HAP-1 (cell line): ENCODE measurements around the gene TRIM54.

Source experiments
- DNase-seq, 2 experiments: peaks; one replicate each; pipeline ENCODE4 v3.0.0-alpha.2; 2016 to 2020; ENCODE audit warnings: low spot score in 2 of 2
- H3K27me3 ChIP-seq: fragments of 250-450 bp; sonication (Bioruptor Pico); 2 replicates; pipeline ENCODE4 v1.5.1; 2020; ENCODE audit warnings: low read depth, mild to moderate bottlenecking, moderate library complexity
- H3K36me3 ChIP-seq: fragments of 250-450 bp; sonication (Bioruptor Pico); replicated peaks from 2 replicates; pipeline ENCODE4 v1.5.1; 2020; ENCODE audit warnings: mild to moderate bottlenecking
- H3K4me1 ChIP-seq: fragments of 250-450 bp; sonication (Bioruptor Pico); 2 replicates; pipeline ENCODE4 v1.5.1; 2020; ENCODE audit warnings: mild to moderate bottlenecking
- H3K4me3 ChIP-seq: fragments of 250-450 bp; sonication (Bioruptor Pico); 2 replicates; pipeline ENCODE4 v1.5.1; 2020; ENCODE audit warnings: mild to moderate bottlenecking, moderate library complexity
- H3K9me3 ChIP-seq: fragments of 250-450 bp; sonication (Bioruptor Pico); 2 replicates; pipeline ENCODE4 v1.5.1; 2020; ENCODE audit warnings: mild to moderate bottlenecking, moderate library complexity
- in situ Hi-C: fragments of 300-500 bp; cut with MboI; formaldehyde crosslinking; loops from 3 replicates; pipeline ENCODE4 v1.14.3; 2020; ENCODE audit warnings: low sequenced_read_pairs, inconsistent platforms, mixed read lengths

Gene TRIM54

GRCh38 chr2:27303093-27304025 lies 21.1 kb downstream of the TRIM54 start:
- Histone ChIP-seq H3K36me3 (peaks cover 3% of the 10 kb centered on the region), H3K9me3 (no peaks in the 10 kb centered on the region), H3K4me1 (peaks cover 3% of the 10 kb centered on the region), H3K4me3 (no peak overlapping the region), H3K27me3 (no peaks in the 10 kb centered on the region)
- in situ Hi-C loops = no loop called here
- peak; percentile 75 to 80 for DNase-seq

DNA sequence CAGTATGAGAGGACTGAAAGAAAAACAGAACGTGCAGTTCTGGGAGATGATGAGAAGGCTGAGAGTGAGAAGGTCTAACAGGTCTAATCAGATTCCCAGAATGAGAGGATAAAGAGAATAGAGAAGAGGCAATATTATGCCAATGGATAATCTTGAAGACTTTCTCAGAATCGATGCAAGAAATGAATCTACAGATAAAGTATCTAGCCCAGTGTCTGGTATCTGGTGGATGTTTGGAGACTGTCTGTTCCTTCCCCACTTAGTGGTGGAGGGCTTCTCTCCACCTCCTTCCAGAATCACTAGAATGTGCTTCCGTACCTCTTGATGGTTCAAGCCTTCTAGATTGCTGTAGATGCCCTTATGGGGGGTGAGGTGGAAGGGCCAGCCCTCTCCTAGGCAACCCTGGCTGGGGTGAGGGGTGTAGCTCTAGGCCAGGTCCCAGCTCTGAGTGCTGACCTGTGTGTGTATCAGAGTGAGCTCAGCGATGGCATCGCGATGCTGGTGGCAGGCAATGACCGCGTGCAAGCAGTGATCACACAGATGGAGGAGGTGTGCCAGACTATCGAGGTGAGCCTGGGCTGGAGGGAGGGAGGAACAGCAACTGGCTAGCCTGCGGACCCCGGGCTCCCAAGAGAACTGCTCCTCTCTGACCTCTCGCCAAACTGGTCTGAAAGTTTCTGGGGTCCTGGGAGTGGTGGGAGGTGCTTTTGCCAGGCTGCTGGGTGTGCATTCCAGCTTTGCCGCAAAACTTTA lies 22.4 kb downstream of the TRIM54 start:
- H3K4me1 ChIP-seq = peaks cover 3% of the 10 kb centered on the region

DNA sequence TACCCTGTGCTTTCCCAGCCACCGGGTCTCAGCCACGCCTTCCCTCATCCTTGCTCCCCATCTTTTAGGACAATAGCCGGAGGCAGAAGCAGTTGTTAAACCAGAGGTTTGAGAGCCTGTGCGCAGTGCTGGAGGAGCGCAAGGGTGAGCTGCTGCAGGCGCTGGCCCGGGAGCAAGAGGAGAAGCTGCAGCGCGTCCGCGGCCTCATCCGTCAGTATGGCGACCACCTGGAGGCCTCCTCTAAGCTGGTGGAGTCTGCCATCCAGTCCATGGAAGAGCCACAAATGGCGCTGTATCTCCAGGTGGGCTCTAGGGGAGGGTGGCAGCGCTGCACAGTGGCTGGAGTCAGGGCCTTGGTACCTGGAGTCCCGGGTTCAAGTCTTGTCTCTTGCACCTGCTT lies 23.3 kb downstream of the TRIM54 start:
- Histone ChIP-seq H3K4me1 (peaks cover 3% of the 10 kb centered on the region), H3K36me3 (peaks cover 5% of the 10 kb centered on the region), H3K4me3 (no peak overlapping the region), H3K9me3 (no peaks in the 10 kb centered on the region), H3K27me3 (no peaks in the 10 kb centered on the region)
- DNase-seq = no peak
- in situ Hi-C loops = no loop called here

More for the DNA sequence above, 22.4 kb downstream of the TRIM54 start:
- no peak for DNase-seq
- Histone ChIP-seq H3K36me3 (peaks cover 7% of the 10 kb centered on the region), H3K4me3 (no peak overlapping the region), H3K27me3 (no peaks in the 10 kb centered on the region), H3K9me3 (no peaks in the 10 kb centered on the region)
- in situ Hi-C loops = no loop called here

DNA sequence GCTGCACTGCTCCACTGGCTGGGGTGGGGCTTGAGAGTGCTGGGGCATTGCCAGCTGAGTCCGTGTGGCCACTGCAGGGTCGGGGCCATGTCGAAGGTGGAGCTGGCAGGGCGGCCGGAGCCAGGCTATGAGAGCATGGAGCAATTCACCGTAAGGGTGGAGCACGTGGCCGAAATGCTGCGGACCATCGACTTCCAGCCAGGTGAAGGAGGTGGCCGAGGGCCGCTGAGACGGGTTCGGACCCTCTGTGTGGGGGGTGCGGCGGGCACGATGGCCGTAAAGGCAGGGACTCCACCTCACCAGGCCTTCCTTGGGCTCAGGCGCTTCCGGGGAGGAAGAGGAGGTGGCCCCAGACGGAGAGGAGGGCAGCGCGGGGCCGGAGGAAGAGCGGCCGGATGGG lies 23.9 kb downstream of the TRIM54 start:
- Histone ChIP-seq H3K4me3 (no peak overlapping the region), H3K9me3 (no peaks in the 10 kb centered on the region), H3K4me1 (peaks cover 3% of the 10 kb centered on the region), H3K36me3 (peaks cover 4% of the 10 kb centered on the region), H3K27me3 (no peaks in the 10 kb centered on the region)
- in situ Hi-C loops = no loop called here
- no peak for DNase-seq

GRCh38 chr2:27306573-27307286 lies 24.5 kb downstream of the TRIM54 start:
- H3K4me1 ChIP-seq = peaks cover 3% of the 10 kb centered on the region
- DNase-seq = no peak
- H3K4me3 ChIP-seq = no peak overlapping the region
- in situ Hi-C loops = no loop called here
- H3K36me3 ChIP-seq = peaks cover 4% of the 10 kb centered on the region
- no peaks in the 10 kb centered on the region for H3K9me3 ChIP-seq
- H3K27me3 ChIP-seq = no peaks in the 10 kb centered on the region

DNA sequence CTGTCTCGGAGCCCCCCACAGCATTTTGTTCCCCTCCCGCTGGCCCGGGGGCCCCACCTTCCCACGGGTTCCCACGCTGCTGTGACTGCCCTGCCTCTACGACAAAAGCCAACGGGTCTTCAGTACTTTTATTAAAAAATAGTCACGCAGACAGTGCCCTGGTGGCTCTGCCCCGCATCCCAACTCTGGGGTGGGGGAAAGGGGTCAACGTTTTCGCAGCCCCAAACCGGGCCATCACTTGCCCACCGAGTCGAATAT lies 25.0 kb downstream of the TRIM54 start:
- Histone ChIP-seq H3K4me3 (no peak overlapping the region), H3K9me3 (no peaks in the 10 kb centered on the region), H3K36me3 (peaks cover 4% of the 10 kb centered on the region), H3K27me3 (no peaks in the 10 kb centered on the region), H3K4me1 (peaks cover 3% of the 10 kb centered on the region)
- DNase-seq = no peak
- in situ Hi-C loops = no loop called here

- H3K4me1 ChIP-seq = peaks cover 3% of the 10 kb centered on the region
- no peak overlapping the region for H3K4me3 ChIP-seq
- no peaks in the 10 kb centered on the region for H3K9me3 ChIP-seq
- H3K36me3 ChIP-seq = peaks cover 4% of the 10 kb centered on the region
- DNase-seq = no peak
- in situ Hi-C loops = no loop called here
- no peaks in the 10 kb centered on the region for H3K27me3 ChIP-seq
Measured at GRCh38 chr2:27307545-27308358, 25.5 kb downstream of the TRIM54 start.

DNA sequence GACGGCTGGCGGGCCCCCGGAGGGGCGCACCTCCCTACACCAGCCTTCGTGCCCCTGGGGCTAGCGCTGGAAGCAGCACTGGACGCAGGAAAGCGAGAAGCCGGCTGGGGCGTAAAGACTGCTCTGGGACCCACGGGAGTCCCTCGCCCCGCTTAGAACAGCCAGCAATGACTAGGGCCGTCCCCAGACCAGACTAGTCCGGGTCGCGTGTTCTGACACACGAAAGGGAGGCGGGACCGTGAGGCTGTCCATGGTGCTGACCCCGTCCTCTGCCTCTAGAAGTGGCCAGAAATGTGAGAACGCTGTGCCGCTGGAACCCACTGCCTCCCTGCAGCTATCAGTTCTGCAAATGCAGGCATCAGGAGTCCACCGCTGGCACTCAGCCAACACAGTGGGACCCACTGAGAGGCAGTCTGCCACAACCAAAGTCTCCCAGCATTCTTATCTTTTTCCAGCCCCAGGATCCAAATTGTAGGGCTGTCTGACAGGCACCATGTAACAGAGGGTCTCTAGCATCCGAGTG lies 26.2 kb downstream of the TRIM54 start, which contains the start of gene UCN:
TSS of gene UCN (minus strand) at position 87 of the 523 bp plus-strand sequence. CDS start 550 bp downstream, outside the sequence.
- no peaks in the 10 kb centered on the region for H3K4me1 ChIP-seq
- peaks cover 4% of the 10 kb centered on the region for H3K36me3 ChIP-seq
- H3K27me3 ChIP-seq = no peaks in the 10 kb centered on the region
- no peaks in the 10 kb centered on the region for H3K9me3 ChIP-seq
- DNase-seq = peak in 1 of 2 experiments; percentile 28
- H3K4me3 ChIP-seq = no peak within 1 kb of the TSS
- in situ Hi-C loops = no loop called here

DNA sequence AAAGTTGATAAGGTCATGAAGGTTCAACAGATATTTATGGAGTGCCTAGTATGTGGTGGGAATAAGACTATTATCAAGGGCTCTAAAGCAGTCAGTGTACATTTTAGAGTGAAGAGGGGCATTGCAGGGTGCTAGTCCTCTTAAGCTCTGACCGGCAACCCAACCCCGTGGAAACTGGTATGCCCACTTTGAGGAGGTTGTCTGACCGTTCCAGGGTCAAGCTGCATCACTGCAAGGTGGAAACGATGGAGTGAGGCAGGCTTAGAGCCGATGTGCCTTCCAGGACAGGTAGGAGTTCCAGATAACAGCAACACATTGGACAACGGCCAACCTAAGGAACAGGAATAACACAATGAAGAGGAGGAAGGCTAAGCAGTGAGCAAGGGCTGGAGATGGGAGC lies 27.4 kb downstream of the TRIM54 start:
- H3K27me3 ChIP-seq = no peaks in the 10 kb centered on the region
- no peaks in the 10 kb centered on the region for H3K9me3 ChIP-seq
- DNase-seq = no peak
- H3K4me3 ChIP-seq = no peak overlapping the region
- peaks cover 4% of the 10 kb centered on the region for H3K36me3 ChIP-seq
- in situ Hi-C loops = no loop called here
- no peaks in the 10 kb centered on the region for H3K4me1 ChIP-seq

GRCh38 chr2:27312152-27312551 lies 29.9 kb downstream of the TRIM54 start:
- Histone ChIP-seq H3K27me3 (no peaks in the 10 kb centered on the region), H3K4me1 (no peaks in the 10 kb centered on the region), H3K36me3 (peaks cover 4% of the 10 kb centered on the region; the same call in 1 of the 2 replicates), H3K4me3 (no peak overlapping the region), H3K9me3 (no peaks in the 10 kb centered on the region)
- DNase-seq = no peak
- in situ Hi-C loops = no loop called here

DNA sequence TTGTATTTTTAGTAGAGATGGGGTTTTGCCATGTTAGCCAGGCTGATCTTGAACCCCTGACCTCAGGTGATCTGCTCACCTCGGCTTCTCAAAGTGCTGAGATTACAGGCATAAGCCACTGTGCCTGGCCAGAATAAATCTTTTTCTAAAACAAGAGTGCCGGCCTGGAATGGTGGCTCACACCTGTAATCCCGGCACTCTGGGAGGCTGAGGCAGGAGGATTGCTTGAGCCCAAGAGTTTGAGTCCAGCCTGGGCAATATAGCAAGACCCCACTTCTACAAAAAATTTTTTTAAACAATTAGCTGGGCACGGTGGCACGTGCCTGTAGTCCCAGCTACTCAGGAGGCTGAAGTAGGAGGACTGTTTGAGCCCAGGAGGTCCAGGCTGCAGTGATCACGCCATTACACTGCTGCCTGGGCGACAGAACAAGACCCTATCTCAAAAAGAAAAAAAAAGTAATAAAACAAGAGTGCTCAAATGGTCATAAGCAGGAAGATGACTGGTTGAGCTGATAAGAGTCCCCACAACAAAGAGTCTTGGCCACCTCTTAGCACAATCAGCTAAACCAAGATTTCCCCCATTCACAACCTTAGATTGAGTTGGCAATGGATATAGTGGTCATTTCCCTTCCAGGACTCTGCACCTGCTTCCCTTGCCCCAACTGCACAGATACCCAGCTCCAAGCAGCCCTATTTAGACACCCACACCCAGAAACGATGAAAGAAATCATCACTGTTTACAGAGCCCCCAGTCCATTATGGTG lies 31.8 kb downstream of the TRIM54 start:
- H3K36me3 ChIP-seq = no peaks in the 10 kb centered on the region; the same call in 1 of the 2 replicates
- H3K9me3 ChIP-seq = no peaks in the 10 kb centered on the region
- H3K4me1 ChIP-seq = no peaks in the 10 kb centered on the region
- H3K27me3 ChIP-seq = no peaks in the 10 kb centered on the region
- in situ Hi-C loops = no loop called here
- DNase-seq = no peak
- no peak overlapping the region for H3K4me3 ChIP-seq

GRCh38 chr2:27314709-27315108 lies 32.5 kb downstream of the TRIM54 start:
- H3K9me3 ChIP-seq = no peaks in the 10 kb centered on the region
- DNase-seq = no peak
- no peaks in the 10 kb centered on the region for H3K4me1 ChIP-seq
- in situ Hi-C loops = no loop called here
- H3K27me3 ChIP-seq = no peaks in the 10 kb centered on the region
- no peak overlapping the region for H3K4me3 ChIP-seq
- H3K36me3 ChIP-seq = no peaks in the 10 kb centered on the region; the same call in 1 of the 2 replicates
